ENCODE results near the gene IFITM5.

IFITM5 gene

DNA sequence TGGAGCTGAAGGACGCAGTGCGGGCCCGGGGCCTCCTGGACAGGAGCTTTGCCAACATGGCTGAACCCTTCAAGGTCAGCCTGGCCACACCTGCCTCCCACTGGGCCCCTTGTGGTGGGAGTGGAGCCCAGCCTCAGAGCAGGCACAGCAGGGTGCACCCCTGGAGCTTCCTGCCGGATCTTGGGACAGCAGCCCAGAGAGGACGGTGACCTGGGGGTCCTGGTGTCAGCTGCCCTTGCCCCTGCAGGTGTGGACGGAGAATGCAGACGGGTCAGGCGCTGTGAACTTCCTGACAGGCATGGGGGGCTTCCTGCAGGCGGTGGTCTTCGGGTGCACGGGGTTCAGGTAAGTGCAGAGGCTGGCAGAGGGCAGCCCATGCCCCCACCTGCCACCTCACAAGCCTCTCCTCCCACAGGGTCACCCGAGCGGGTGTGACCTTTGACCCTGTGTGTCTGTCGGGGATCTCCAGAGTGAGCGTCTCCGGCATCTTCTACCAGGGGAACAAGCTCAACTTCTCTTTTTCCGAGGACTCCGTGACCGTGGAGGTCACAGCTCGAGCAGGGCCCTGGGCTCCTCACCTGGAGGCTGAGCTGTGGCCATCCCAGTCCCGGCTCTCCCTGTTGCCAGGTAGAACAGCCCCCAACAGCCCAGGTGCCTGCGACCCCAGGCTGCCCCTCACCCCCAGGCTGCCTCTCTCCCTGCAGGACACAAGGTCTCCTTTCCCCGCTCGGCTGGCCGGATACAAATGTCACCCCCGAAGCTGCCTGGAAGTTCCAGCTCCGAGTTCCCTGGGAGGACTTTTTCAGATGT is 5.3 kb downstream of the IFITM5 start:
- DNase-seq = no peak

DNA sequence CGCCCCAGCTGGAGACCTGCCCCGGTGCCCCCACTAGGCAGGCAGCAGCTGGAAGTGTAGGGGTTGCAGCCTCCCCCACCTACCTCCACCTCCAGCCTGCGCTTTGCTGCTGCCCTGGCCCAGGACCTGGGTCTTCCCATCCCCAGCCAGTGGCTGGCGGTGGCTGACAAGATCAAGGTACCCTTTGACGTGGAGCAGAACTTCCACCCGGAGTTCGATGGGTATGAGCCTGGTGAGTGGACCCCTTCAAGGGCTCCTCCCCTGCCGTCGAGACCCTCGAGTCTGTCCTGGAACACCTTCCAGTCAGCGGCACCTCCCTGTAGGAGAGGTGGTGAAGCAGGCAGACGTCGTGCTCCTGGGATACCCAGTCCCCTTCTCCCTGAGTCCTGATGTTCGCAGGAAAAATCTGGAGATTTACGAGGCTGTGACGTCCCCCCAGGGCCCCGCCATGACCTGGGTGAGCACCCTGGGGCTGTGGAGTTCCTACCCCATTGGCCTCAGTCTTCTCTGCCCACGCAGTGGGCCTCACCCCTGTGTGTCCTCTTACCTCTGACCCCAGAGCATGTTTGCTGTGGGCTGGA is 6.0 kb downstream of the IFITM5 start:
- DNase-seq = no peak

- DNase-seq = no peak
Measured at GRCh38 chr11:292211-293121, 6.9 kb downstream of the IFITM5 start.

DNA sequence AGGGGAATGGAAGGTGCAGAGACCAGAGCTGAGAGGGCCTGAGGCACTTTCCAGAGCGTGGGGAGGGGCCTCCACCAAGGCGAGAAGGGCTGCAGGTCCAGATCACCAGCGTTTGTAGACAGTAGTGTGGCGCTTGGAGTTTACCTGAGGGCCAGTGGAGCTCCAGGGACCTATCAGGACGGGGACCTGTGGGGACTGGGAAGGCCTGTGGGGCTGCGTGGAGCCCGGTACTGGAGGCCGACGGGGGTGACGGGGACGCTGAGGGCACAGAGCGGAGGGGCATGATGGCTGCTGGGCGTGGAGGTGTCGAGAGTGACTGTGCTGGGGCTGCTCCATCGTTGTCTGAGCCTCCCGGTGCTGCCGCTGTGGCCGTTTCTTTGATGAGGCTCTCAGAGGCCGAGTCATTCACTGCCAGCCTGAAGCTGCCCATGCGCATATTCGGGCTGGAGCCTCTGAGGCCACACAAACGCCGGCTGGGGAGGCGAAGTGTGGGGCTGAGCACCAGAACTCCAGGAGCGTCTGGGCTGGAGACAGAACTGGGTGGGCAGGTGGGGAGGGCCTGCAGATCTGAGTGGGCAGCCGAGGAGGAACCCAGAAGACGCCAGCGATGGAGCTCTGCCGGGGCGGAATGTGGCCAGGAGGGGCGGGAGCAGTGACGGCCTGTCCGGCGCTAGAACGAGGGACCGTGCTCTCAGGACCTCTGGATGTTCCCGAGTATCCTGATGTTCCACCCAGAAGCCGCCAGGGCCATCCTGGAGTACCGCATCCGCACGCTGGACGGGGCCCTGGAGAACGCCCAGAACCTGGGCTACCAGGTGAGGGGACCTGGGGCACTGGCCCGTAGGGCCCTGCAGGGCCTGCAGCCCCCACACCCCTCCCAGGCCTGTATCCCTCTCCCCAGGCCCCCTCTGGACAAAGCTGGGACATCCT is 7.8 kb downstream of the IFITM5 start:
- no peak for DNase-seq

GRCh38 chr11:290621-291231 is 8.6 kb downstream of the IFITM5 start:
- no peak for DNase-seq

DNA sequence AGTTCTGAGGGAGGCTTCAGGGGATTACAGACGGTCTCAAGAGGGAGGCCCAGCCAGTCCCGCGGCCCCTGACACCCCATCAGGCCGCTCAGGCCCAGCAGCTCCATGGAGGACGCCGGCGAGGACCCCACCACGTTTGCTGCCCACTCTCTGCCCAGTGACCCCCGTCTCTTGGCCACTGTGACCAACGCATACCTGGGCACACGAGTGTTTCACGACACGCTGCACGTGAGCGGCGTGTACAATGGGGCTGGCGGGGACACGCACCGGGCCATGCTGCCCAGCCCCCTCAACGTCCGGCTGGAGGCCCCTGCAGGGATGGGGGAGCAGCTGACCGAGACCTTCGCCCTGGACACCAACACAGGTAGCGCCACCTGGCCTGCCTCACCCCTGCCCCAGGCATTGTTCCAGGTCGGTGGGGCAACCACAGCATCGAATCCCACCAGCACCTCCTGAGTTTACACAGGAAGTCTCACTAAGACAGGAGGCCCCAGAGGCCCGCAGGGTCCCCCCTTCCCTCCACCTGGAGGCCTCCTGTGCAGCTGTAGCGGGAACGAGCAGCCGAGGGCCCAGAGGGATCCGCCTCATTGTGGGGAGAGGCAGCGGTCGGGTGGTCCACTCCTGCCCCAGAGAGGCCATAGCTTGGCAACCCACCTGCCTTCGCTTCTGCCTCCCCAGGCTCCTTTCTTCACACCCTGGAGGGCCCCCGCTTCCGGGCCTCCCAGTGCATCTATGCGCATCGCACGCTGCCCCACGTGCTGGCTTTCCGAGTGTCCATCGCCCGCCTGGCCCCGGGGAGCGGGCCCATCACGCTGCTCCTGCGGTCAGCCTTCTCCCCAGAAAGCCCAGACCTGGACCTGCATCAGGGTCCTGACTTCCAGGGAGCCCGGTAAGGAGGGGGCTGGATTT is 9.4 kb downstream of the IFITM5 start:
- DNase-seq = no peak

- DNase-seq = no peak
Measured at GRCh38 chr11:289398-289711, 10.0 kb downstream of the IFITM5 start.

GRCh38 chr11:288478-289397 is 10.6 kb downstream of the IFITM5 start, which contains the start of gene PGGHG:
Gene PGGHG, plus strand, starts transcription at chr11:289126. Its CDS starts 691 bp downstream, at chr11:289817.
- DNase-seq = peak; percentile 83

DNA sequence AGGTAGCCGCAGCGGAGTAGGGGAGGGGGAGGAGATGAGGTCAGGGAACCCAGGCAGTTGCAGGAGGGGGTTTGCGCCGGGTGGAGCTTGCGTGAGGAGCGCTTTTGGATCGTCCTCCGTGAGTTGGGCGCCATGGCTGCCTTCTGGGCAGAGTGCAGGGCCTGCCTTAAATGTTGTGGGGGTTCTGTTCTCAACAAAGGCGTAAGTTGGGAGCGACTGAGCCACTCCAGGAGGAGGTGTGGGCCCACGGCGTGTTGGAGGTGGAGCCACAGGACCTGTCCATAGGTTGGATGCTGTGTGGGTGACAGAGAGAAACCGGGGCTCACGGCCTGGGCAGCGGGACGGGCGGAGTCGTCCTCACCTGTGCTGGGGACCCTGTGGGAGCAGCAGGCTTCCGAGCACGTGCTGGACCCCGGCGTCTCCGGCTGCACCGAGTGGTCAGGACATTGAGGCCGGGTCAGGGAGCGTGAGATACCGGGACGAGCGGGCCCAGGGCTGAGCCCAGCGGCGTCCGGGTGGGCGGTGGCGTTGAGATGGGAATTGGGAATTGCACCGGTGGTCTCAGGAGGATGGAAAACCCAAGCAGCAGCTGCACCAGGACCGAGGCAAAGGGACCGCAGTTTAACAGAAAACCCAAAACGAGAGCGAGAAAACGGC is 11.4 kb downstream of the IFITM5 start:
- DNase-seq = peak; percentile 50

DNA sequence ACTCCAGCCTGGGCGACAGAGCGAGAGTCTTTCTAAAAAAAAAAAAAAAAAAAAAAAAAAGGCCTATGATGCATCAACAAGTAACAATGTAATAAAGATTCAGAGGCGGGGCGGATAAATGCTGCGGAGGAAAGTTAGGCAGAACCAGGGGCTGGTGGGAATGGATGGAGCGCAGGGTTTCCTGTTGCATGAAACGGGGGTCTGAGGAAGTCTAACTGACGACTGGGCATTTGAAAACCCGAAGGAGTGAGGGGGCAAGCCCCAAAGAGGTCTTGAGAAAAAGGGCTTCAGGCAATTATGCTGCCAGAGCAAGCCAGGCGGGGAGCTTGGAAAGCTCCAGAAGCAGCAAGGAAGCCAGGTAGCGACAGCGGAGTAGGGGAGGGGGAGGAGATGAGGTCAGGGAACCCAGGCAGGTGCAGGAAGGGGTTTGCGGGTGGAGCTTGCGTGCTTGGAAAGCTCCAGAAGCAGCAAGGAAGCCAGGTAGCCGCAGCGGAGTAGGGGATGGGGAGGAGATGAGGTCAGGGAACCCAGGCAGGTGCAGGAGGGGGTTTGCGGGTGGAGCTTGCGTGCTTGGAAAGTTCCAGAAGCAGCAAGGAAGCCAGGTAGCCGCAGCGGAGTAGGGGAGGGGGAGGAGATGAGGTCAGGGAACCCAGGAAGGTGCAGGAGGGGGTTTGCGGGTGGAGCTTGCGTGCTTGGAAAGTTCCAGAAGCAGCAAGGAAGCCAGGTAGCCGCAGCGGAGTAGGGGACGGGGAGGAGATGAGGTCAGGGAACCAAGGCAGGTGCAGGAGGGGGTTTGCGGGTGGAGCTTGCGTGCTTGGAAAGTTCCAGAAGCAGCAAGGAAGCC is 12.1 kb downstream of the IFITM5 start:
- DNase-seq = peak; percentile 27

DNA sequence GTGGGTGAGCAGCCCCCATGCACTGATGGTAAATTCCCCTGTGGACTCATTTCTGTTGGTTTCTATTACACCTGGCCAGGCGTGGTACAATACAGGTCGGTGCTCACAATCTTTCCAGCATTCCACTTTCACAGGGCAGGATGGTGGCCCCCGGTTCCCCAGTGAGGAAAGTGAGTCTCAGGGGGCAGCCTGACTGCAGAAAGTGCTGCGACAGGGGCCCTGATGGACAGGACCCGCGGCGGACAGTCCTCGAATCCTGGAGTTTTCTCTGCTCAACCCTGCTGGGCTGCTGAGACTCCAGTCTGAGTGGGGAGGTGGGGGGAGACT is 13.5 kb downstream of the IFITM5 start:
- peak; percentile 35 for DNase-seq

- no peak for DNase-seq
Measured at GRCh38 chr11:285021-285893, 14.1 kb downstream of the IFITM5 start.

- peak; percentile 56 for DNase-seq
Measured at GRCh38 chr11:284105-285020, 15.0 kb downstream of the IFITM5 start.

DNA sequence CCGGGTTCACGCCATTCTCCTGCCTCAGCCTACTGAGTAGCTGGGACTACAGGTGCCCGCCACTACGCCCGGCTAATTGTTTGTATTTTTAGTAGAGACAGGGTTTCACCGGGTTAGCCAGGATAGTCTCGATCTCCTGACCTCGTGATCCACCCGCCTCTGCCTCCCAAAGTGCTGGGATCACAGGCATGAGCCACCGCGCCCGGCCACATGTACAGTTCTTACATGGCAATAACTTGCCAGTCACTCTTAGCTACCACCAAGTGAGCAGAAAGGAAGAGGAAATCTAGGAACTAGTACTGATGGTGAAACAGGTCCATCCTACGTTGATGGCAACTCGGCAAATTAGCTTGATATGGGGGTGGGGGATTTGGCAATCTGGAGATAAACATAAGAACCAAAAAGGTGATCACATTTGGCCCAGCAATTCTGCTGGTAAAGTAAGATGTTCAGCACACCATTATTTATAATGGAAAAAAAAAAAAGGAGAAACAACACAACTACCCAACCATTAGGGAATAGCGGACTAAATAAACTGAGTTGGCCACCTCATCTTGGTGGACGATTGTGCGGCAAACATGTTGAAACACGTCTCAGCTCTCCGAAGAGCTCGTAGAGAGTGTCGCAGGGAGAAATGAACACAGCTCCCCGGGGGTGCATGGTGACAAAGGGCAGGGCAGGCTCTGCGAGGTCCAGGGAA is 15.8 kb downstream of the IFITM5 start:
- DNase-seq = no peak

DNA sequence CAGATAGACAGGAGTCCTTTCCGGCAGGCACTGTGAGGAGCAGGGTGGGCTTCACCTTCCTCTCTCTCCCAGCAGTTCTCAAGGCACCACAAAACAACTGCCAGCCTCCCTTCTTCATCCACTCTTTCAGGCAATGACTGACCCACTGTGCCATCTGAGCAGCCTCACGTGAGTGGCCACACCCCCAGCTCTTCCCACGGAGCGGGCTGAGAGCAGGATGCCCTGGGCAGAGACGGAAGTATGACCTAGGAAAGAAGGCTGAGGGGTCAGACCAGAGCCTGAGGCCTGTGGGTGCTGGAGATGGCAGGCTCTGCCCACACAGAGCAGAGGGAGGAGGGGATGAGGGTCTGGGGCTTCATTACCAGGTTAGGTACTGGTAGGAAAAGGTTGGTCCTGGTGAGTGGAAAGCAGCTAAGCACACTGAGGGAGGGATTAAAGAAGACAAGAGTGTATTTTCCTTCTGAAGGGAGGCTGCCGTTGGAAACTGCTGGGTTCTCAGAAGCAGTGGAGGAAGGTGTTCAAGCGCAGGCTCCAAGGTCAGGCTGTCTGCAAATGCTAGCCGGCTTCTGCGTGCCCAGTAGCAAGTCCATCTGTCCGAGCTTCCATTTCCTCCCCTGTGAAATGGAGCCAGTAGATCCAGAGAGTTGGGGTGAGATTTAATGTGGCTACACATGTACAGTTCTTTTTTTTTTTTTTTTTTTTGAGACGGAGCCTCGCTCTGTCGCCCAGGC is 16.5 kb downstream of the IFITM5 start:
- no peak for DNase-seq

Measured in islet precursor cell (in vitro differentiated cells).